IMR-90 (cell line): ENCODE measurements around the gene LARP4B. TPM values are rescaled to one million over a fixed set of nuclear protein-coding genes. Genes with fewer than 3 reads are reported as not detected.
A peak's percentile ranks its signal among the peaks of the same experiment; 100 is the strongest.

Experiments
- ATAC-seq: fragments of 200-7000 bp; cut with Tn5 transposase; 2 replicates; pipeline ENCODE4 v1.9.1; 2020; ENCODE audit warnings: low read depth, mild to moderate bottlenecking, moderate library complexity
- BruUV-seq: library from RNA; stranded (reverse); fragments of 400-500 nt; replicated peaks from 2 replicates; lab custom pipeline; 2021; lab: Mats Ljungman, UMichigan
- CTCF ChIA-PET: fragments of 300-600 bp; formaldehyde crosslinking; extraction: SDS; loops from one replicate; lab custom pipeline; 2021; ENCODE audit warnings: antibody characterized with exemption; lab: Yijun Ruan, JAX
- POLR2A ChIA-PET: fragments of 300-600 bp; sonication (Branson Sonifier 250); formaldehyde crosslinking; loops from one replicate; lab custom pipeline; 2022; ENCODE audit warnings: antibody characterized with exemption; ENCODE audit not compliant: unreplicated experiment; lab: Charles Lee
- DNase-seq: peaks from one replicate; pipeline ENCODE4 v3.0.0; 2013
- H2AFZ ChIP-seq: replicated peaks from 2 replicates; pipeline ENCODE3; 2013; ENCODE audit warnings: low read length, mild to moderate bottlenecking; ENCODE audit not compliant: poor library complexity
- H2AK5ac ChIP-seq: 2 replicates; pipeline ENCODE4 v1.6.1; 2013; ENCODE audit warnings: low read depth, low read length, inconsistent platforms
- H2AK9ac ChIP-seq: replicated peaks from 2 replicates; pipeline ENCODE3; 2013; ENCODE audit warnings: mild to moderate bottlenecking, low read depth, low read length, moderate library complexity; ENCODE audit not compliant: poor library complexity
- H2BK120ac ChIP-seq: 2 replicates; pipeline ENCODE4 v1.6.1; 2013; ENCODE audit warnings: low read depth, low read length, inconsistent platforms
- H2BK15ac ChIP-seq: 3 replicates; pipeline ENCODE4 v1.6.1; 2013; ENCODE audit warnings: low read depth, low read length, inconsistent platforms
- H2BK20ac ChIP-seq: 2 replicates; pipeline ENCODE4 v1.6.1; 2013; ENCODE audit warnings: low read depth, mild to moderate bottlenecking, inconsistent platforms, low read length, moderate library complexity
- H2BK5ac ChIP-seq: 2 replicates; pipeline ENCODE4 v1.6.1; 2013; ENCODE audit warnings: mild to moderate bottlenecking, low read depth, low read length, inconsistent platforms; ENCODE audit not compliant: poor library complexity, severe bottlenecking
- H3K14ac ChIP-seq: replicated peaks from 2 replicates; pipeline ENCODE4 v1.6.1; 2013; ENCODE audit warnings: low read depth, low read length, inconsistent platforms
- H3K18ac ChIP-seq: 2 replicates; pipeline ENCODE4 v1.6.1; 2013; ENCODE audit warnings: low read depth, low read length, control low read depth
- H3K23ac ChIP-seq: 2 replicates; pipeline ENCODE4 v1.6.1; 2013; ENCODE audit warnings: low read depth, low read length, inconsistent platforms
- H3K27ac ChIP-seq: 2 replicates; pipeline ENCODE4 v1.5.1; 2013; ENCODE audit warnings: mild to moderate bottlenecking, control low read depth, low read length; ENCODE audit not compliant: insufficient read depth
- H3K27me3 ChIP-seq: 2 replicates; pipeline ENCODE4 v1.6.1; 2013; ENCODE audit warnings: low read length; ENCODE audit not compliant: control insufficient read depth, insufficient read depth
- H3K36me3 ChIP-seq: 2 replicates; pipeline ENCODE4 v1.6.1; 2013; ENCODE audit warnings: low read length, mixed read lengths; ENCODE audit not compliant: control insufficient read depth, insufficient read depth
- H3K4ac ChIP-seq: 2 replicates; pipeline ENCODE4 v1.6.1; 2013; ENCODE audit warnings: low read depth, low read length, inconsistent platforms
- H3K4me1 ChIP-seq: 2 replicates; pipeline ENCODE4 v1.6.1; 2013; ENCODE audit warnings: low read length, mixed read lengths; ENCODE audit not compliant: control insufficient read depth, insufficient read depth
- H3K4me2 ChIP-seq: 2 replicates; pipeline ENCODE4 v1.6.1; 2013; ENCODE audit warnings: low read depth, mild to moderate bottlenecking, control low read depth, low read length, moderate library complexity
- H3K4me3 ChIP-seq: 2 replicates; pipeline ENCODE4 v1.5.1; 2013; ENCODE audit warnings: low read depth, mild to moderate bottlenecking, control low read depth, low read length, moderate library complexity; ENCODE audit not compliant: insufficient read depth
- H3K56ac ChIP-seq: 2 replicates; pipeline ENCODE4 v1.6.1; 2013; ENCODE audit warnings: low read length, inconsistent platforms; ENCODE audit not compliant: insufficient read depth; ENCODE audit errors: extremely low read depth
- H3K79me1 ChIP-seq, 2 experiments: 2 replicates each; pipeline ENCODE4 v1.6.1; 2013; ENCODE audit warnings: low read length in 2 of 2, inconsistent platforms in 1 of 2, low read depth in 1 of 2
- H3K9ac ChIP-seq: 2 replicates; pipeline ENCODE4 v1.6.1; 2013; ENCODE audit warnings: low read depth, low read length, control low read depth
- H3K9me1 ChIP-seq: 2 replicates; pipeline ENCODE4 v1.6.1; 2013; ENCODE audit warnings: low read length, inconsistent platforms; ENCODE audit not compliant: insufficient read depth
- H3K9me3 ChIP-seq: 2 replicates; pipeline ENCODE4 v1.6.1; 2013; ENCODE audit warnings: low read length; ENCODE audit not compliant: control insufficient read depth, insufficient read depth
- H4K20me1 ChIP-seq: 2 replicates; pipeline ENCODE4 v1.6.1; 2013; ENCODE audit warnings: low read length, inconsistent platforms; ENCODE audit not compliant: insufficient read depth
- H4K5ac ChIP-seq: 2 replicates; pipeline ENCODE4 v1.6.1; 2013; ENCODE audit warnings: mild to moderate bottlenecking, low read depth, low read length, control low read depth
- H4K8ac ChIP-seq, 2 experiments: 2 replicates each; pipeline ENCODE4 v1.6.1; 2013; ENCODE audit warnings: low read depth in 2 of 2, low read length in 2 of 2, control low read depth in 1 of 2, inconsistent platforms in 1 of 2
- H4K91ac ChIP-seq: 2 replicates; pipeline ENCODE4 v1.6.1; 2013; ENCODE audit warnings: low read depth, low read length, inconsistent platforms; ENCODE audit not compliant: insufficient read depth
- BHLHE40 ChIP-seq: fragments of 150-350 bp; IDR thresholded peaks from 2 replicates; pipeline ENCODE4 v1.6.1; 2016; ENCODE audit warnings: mild to moderate bottlenecking, low read depth, low read length
- CHD1 ChIP-seq: IDR thresholded peaks from 2 replicates; pipeline ENCODE4 v1.6.1; 2012; ENCODE audit warnings: low read depth, low read length, improper control_type of control experiment
- MAFK ChIP-seq: IDR thresholded peaks from 2 replicates; pipeline ENCODE4 v1.6.1; 2012; ENCODE audit warnings: low read depth, low read length, improper control_type of control experiment
- POLR2A ChIP-seq: IDR thresholded peaks from 2 replicates; pipeline ENCODE4 v1.6.1; 2012; ENCODE audit warnings: mild to moderate bottlenecking, low read depth, low read length
- RCOR1 ChIP-seq: IDR thresholded peaks from 2 replicates; pipeline ENCODE4 v1.6.1; 2012; ENCODE audit warnings: mild to moderate bottlenecking, low read length, improper control_type of control experiment; ENCODE audit not compliant: insufficient replicate concordance
- WGBS, 2 experiments: methylation state at CpG; one replicate each; pipeline versions ENCODE4 v1.1.5 to v1.1.7; 2013; ENCODE audit warnings: missing lambda C conversion rate in 2 of 2; ENCODE audit not compliant: insufficient read length in 1 of 2; ENCODE audit errors: extremely low coverage in 2 of 2; 5-methylcytosine and 5-hydroxymethylcytosine counted together
- dilution Hi-C: fragments of 300-500 bp; cut with HindIII; formaldehyde crosslinking; loops from one replicate; pipeline ENCODE4 v1.14.3; 2018; ENCODE audit warnings: low sequenced_read_pairs; ENCODE audit not compliant: unreplicated experiment
- in situ Hi-C: fragments of 300-500 bp; cut with MboI; formaldehyde crosslinking; loops from 3 replicates; pipeline ENCODE4 v1.14.3; 2019; ENCODE audit warnings: low sequenced_read_pairs, inconsistent platforms, mixed read lengths
- intact Hi-C: fragments of 100-400 bp; cut with micrococcal nuclease; formaldehyde crosslinking; loops from 2 replicates; pipeline ENCODE4 v1.10.0; 2022
- polyA plus RNA-seq, 3 experiments: library from polyadenylated mRNA; depleted of rRNA; stranded (reverse); fragments of >200 nt; gene quantifications; 2 replicates each; pipeline ENCODE4 v1.2.3, GENCODE V29; 2012; ENCODE audit warnings: low replicate concordance in 1 of 3
- total RNA-seq: library from RNA; depleted of rRNA; stranded (reverse); fragments of >200 nt; gene quantifications from 2 replicates; pipeline ENCODE4 v1.2.3, GENCODE V29; 2012

LARP4B gene
- total and polyA plus RNA-seq, 2 of the 4 experiments (the other 2 are of a cell fraction), result 24.3 to 25.5 TPM

- intact Hi-C loops, result no loop called here
- peaks cover 13% of the 10 kb centered on the region; the same call in 1 of the 2 replicates for H3K9me1 ChIP-seq
- H2BK20ac ChIP-seq, result no peak overlapping the region
- H2AK5ac ChIP-seq, result no peak overlapping the region
- H4K8ac ChIP-seq, result no peak overlapping the region
- no peak overlapping the region for H4K5ac ChIP-seq
- no peak overlapping the region for H2BK120ac ChIP-seq
- H3K18ac ChIP-seq, result no peak overlapping the region
- H4K91ac ChIP-seq, result no peak overlapping the region
- no peak overlapping the region for H3K4me3 ChIP-seq
- dilution Hi-C loops, result no loop called here
- POLR2A ChIA-PET, result no interaction called here
- in situ Hi-C loops, result no loop called here
- H3K4ac ChIP-seq, result no peak overlapping the region
- ATAC-seq (no peak), DNase-seq (no peak)
- CTCF ChIA-PET, result no interaction called here
- no peak overlapping the region for H3K4me2 ChIP-seq
- WGBS, 2 experiments, result 100% methylated on average over 2 of the region's 6 CpGs; no CpG with 5 or more reads in 1 of the 2 experiments
- H3K36me3 ChIP-seq, result peaks cover 60% of the 10 kb centered on the region
- no peak overlapping the region for H3K14ac ChIP-seq
- H3K4me1 ChIP-seq, result peaks cover 2% of the 10 kb centered on the region; the same call in 1 of the 2 replicates
- BruUV-seq, result no TSS peak
- H3K56ac ChIP-seq, result no peak overlapping the region
- no peak overlapping the region for H3K23ac ChIP-seq
- TF ChIP-seq RCOR1, result no peak
- TF ChIP-seq CHD1, result no peak
- TF ChIP-seq BHLHE40, result no peak
- TF ChIP-seq POLR2A, result no peak
- TF ChIP-seq MAFK, result peak; percentile 36
- no peak overlapping the region for H2AK9ac ChIP-seq
- H2BK5ac ChIP-seq, result no peak overlapping the region
- H3K9me3 ChIP-seq, result no peaks in the 10 kb centered on the region
- no peak overlapping the region for H3K9ac ChIP-seq
- no peak overlapping the region for H3K27ac ChIP-seq
- H4K20me1 ChIP-seq, result peaks cover 20% of the 10 kb centered on the region; the same call in 1 of the 2 replicates
- no peak overlapping the region for H2BK15ac ChIP-seq
- peaks cover 29 to 52% of the 10 kb centered on the region in 2 experiments; a peak in 3 of 4 replicates for H3K79me1 ChIP-seq
- H2AFZ ChIP-seq, result no peak overlapping the region
- H3K27me3 ChIP-seq, result no peaks in the 10 kb centered on the region
Measured at GRCh38 chr10:813286-813685, 118.2 kb downstream of the LARP4B start.
